GM12865 (cell line): Measurements from ENCODE around the gene MTHFD1L.

Experiments used
- DNase-seq: peaks from one replicate; pipeline ENCODE4 v3.0.0; 2010; ENCODE audit warnings: low read depth
- H3K4me3 ChIP-seq: 2 replicates; pipeline ENCODE4 v1.5.1; 2011; ENCODE audit warnings: mild to moderate bottlenecking, low read depth, low read length, control low read depth
- TF ChIP-seq, protein P1 (sequence below): IDR thresholded peaks from 2 replicates; pipeline ENCODE4 v1.5.1; 2011; ENCODE audit warnings: low read length, control low read depth, low read depth, inconsistent platforms; ENCODE audit not compliant: insufficient read depth; ENCODE audit errors: missing control alignments

MTHFD1L gene

DNA sequence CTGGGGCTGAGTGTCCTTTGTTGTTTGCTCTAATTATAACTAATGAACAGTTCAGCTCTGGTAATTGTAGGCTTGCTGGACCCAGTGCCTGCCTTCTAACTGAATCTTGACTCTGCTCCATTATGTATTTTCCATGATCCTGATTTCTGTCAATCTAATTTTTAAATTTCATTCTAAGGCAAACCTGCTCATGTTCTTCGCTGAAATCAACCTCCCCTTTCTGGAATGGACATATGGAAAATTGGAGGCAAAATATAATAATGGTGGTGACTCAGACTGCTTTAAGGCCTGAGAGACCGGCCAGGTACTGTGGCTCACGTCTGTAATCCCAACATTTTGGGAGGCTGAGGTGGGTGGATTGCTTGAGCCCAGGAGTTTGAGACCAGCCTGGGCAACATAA, 191.6 kb downstream of the MTHFD1L start:
- TF ChIP-seq, protein P1, sequence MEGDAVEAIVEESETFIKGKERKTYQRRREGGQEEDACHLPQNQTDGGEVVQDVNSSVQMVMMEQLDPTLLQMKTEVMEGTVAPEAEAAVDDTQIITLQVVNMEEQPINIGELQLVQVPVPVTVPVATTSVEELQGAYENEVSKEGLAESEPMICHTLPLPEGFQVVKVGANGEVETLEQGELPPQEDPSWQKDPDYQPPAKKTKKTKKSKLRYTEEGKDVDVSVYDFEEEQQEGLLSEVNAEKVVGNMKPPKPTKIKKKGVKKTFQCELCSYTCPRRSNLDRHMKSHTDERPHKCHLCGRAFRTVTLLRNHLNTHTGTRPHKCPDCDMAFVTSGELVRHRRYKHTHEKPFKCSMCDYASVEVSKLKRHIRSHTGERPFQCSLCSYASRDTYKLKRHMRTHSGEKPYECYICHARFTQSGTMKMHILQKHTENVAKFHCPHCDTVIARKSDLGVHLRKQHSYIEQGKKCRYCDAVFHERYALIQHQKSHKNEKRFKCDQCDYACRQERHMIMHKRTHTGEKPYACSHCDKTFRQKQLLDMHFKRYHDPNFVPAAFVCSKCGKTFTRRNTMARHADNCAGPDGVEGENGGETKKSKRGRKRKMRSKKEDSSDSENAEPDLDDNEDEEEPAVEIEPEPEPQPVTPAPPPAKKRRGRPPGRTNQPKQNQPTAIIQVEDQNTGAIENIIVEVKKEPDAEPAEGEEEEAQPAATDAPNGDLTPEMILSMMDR = no peak
- DNase-seq = no peak

DNA sequence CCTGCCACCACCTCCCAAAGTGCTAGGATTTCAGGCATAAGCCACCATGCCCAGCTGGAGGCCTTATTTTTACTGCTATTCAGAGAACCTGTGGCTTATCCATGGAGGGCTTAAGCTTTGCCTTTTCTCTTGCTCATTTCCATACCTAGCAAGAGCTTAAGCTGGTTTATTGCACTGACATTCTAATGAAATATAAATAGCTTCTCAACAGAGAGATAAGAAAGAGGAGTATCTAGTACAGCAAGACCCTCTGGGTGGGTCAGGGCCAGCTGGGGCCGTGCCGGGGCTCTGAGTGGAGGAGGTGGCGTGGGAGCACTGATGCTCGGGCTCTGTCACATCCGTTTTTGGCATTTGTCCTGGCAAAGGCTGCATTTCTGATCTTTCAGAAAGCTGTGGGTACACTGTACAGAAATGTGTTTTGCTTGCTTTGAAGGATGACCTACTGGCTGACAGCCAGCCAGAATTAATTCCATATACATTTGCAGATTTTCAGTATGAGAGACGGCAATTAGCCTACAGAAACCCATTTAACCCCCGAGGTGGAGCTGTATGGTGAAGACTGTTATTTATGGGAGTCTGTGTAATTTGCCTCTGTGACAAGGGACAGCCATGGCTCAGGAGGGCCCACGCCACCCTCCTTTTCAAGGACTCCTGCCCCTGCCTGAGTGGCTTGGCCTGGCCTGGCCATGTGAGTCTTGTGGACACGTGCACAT, 192.7 kb downstream of the MTHFD1L start:
- TF ChIP-seq, protein P1 = no peak
- no peak for DNase-seq
- H3K4me3 ChIP-seq = no peak overlapping the region

More for the DNA sequence above, 191.6 kb downstream of the MTHFD1L start:
- H3K4me3 ChIP-seq = no peak overlapping the region

DNA sequence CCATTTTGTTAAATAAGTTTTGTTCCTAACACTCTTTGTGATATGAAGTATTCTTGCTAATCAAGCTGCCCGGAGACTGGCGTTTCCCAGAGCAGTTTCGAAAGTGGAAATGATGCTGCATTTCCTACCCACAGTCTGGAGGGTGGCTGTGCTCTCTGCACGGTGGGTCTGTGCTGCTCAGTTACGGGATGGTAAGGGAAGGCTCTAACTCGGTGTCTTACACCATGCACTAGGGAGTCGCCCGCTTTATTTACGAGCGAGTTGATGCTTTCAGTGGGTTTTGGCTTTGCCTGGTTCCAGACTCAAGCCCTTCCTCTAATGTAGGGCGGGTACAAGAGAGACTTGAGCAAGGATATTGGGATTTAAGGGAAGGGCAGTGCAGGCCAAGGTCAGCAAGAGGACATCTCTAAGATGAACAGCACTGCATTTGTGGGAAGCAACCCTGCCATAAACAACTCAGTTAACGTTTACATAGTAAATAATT, 194.2 kb downstream of the MTHFD1L start:
- TF ChIP-seq, protein P1 = no peak
- no peak for DNase-seq

DNA sequence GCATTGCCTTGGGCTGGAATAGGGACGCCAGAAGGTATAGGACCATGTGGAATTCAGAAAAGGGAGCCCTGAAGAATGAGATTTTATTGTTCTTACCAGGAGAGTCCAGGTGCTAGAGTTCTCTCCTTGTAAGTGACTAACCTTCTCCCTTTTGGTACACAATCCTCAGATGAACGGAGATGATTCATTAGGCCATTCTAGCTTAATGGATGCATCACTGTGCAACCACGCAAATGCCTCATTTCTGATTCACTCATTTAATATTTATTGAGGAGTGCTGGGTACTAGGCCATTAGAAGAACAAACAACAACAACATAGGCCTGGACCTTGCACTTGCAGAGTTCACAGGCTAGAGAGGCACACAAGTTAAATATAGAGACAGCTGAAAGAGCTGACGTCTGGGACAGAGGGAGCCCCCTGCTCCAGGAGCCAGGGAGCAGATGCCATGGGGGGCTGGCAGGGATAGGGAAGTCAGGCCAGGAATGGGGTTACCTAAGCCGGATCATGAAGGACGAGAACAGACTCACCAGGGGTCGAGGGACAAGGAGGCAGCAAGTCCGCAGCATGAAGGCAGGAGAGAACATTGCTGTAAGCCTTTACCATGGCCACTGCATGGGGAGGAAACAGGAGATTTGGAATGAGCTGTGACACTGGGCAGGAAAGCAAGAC, 194.7 kb downstream of the MTHFD1L start:
- TF ChIP-seq, protein P1 = no peak
- no peak for DNase-seq
- H3K4me3 ChIP-seq = no peak overlapping the region

More for the DNA sequence above, 194.2 kb downstream of the MTHFD1L start:
- no peak overlapping the region for H3K4me3 ChIP-seq

DNA sequence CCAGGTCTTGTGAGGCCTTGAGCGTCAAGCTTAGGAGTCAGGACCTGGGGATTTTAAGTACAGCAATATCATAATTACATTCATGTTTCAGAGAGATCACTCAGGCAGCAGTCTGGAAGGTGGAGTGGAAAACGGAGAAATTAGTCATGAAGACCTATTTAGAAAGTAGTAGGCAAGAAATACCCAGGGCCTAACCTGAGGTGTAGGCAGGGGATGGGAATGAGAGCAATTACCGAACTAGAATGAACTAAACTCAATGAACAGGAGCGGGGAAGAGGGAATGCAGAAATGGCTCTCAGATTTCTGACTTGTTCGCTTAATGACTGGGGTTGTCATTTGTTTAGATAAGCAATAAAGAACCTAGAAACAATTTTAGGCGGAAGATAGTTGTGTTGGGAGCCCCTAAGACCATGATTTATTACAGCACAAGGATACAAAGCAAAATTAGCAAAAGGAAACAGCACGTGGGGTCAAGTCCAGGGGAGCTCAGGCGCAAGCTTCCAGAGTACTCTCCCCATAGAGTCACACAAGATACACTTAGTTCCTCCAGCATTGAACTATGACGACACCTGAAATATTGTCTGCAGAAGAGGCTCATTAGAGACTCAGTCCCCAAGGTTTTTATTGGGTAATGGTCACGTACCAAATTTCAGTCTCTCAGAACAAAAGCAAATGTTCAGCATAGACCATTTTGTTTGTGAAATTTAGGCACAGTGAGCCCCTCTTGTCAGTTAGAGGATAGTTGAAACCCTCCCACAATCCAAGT, 195.4 kb downstream of the MTHFD1L start:
- TF ChIP-seq, protein P1 = no peak
- no peak overlapping the region for H3K4me3 ChIP-seq

DNA sequence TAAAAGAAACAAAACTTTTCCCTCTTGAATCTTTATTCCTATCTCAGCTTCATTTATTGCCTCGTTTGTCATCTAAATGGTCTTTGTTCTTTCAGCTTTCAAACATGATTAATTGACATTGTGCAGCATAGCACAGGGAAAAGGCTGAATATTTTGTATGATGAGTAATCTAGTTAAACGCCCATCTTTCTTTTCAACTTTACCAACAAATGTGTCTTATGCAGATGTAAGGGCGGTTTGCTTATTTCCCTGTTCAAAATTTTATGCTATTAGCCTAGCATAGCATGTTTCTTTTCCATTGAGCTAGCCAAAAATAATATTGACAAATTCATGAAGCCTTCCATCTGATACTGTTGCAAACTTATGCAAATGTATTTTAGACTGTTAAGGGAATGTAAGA, 197.8 kb downstream of the MTHFD1L start:
- TF ChIP-seq, protein P1 = no peak
- no peak overlapping the region for H3K4me3 ChIP-seq
- DNase-seq = no peak

More for the DNA sequence above, 195.4 kb downstream of the MTHFD1L start:
- no peak for DNase-seq
